Stimulated activated CD8-positive, alpha-beta memory T cell treated with anti-CD3 and anti-CD28 coated beads, Interleukin-12 subunit alpha, Interleukin-12 subunit beta, amount 100 ng/mL, for 24 hours (primary cell): ENCODE results near the gene SEPTIN12.

Experiments
- DNase-seq: peaks from one replicate; pipeline ENCODE4 v3.0.0-alpha.2; 2020; ENCODE audit errors: extremely low read depth

The SEPTIN12 gene

GRCh38 chr16:4728676-4729075 is 59.5 kb downstream of the SEPTIN12 start:
- no peak for DNase-seq
